Measurements from ENCODE around the gene LYPLA2. TPM values are rescaled to one million over a fixed set of nuclear protein-coding genes. Genes with fewer than 3 reads are reported as not detected.
"Not testable (repeated sequence)": the region's sequence is repeated elsewhere in the genome, so short reads cannot be mapped to it uniquely, and the experiment has no call there.

LYPLA2 gene
- polyA plus RNA-seq, 4 donors = 82.9 to 137 (median 99.1) TPM

DNA sequence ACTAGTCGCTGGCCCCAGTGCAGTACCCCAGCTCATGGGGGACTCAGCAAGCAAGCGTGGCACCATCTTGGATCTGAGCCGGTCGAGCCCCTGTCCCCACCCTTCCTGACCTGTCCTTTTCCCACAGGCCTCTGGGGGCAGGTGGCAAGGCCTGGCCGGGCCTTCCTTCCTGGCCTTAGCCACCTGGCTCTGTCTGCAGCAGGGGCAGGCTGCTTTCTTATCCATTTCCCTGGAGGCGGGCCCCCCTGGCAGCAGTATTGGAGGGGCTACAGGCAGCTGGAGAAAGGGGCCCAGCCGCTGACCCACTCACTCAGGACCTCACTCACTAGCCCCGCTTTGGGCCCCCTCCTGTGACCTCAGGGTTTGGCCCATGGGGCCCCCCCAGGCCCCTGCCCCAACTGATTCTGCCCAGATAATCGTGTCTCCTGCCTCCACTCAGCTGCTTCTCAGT, 3.8 kb downstream of the LYPLA2 start:
- not testable (repeated sequence) for FAIRE-seq; H3K4me3 ChIP-seq (ENCODE audit: low read depth in 1 of 3, low read length in 3 of 3); DNase-seq; H3K27me3 ChIP-seq (ENCODE audit: control insufficient read depth in 3 of 3, insufficient read depth in 3 of 3, low read length in 3 of 3); H3K9me3 ChIP-seq (ENCODE audit: control insufficient read depth in 2 of 2, insufficient read depth in 1 of 2, low read depth in 1 of 2, low read length in 1 of 2); H3K27ac ChIP-seq (ENCODE audit: low read depth in 1 of 3, low read length in 2 of 3)
- Histone ChIP-seq H3K4me1 (ENCODE audit: control insufficient read depth in 3 of 3, insufficient read depth in 2 of 3, low read depth in 1 of 3, low read length in 2 of 3) (peaks cover 4 to 57% (median 4%) of the 10 kb centered on the region in 3 donors), H3K36me3 (ENCODE audit: control insufficient read depth in 3 of 3, insufficient read depth in 2 of 3, low read depth in 1 of 3, low read length in 3 of 3) (peaks cover 8 to 73% (median 9%) of the 10 kb centered on the region in 3 donors)
- whole genome bisulfite sequencing, 3 donors = 72 to 82% (median 77%) methylated on average over 8 to 9 of the region's 9 CpGs

DNA sequence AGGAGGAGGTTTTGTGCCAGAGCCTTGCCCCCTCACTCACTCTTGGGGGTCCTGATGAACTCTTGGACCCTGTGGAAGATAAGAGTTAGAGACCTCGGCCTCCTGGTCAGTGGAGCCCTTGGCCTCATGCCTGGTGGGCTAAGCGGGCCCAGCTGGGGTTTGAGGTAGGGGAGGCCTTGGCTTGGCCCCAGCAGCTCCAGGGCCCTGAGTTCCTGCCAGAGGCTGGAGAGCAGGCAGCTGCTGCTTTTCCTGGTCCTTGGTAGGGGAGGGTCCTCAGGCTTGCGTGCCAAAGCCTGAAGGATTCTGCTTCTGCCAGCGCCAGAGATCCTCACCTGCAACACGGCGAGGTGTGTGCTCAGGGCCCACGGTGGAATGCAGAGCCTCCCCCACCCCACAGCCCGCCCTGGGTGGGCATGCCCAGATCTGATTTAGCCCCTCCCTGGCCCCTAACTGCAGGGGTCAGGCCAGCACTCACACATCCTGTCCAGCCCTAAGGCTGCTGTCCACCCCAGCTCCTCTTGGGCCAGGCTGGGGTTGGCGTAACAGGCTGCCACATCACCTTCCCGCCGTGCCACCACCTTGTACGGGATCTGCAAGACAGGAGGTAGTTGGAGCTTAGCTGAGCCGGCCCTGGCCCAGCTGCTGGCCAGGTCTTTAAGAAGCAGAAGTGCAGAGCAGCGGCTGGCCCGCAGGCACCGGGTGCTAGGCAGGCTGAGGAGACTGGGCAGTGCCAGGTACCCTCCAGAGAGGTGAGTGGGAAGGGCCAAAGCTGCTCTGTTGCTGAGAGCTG, 4.9 kb downstream of the LYPLA2 start:
- DNase-seq (no peak), FAIRE-seq (no peak)
- Histone ChIP-seq H3K9me3 (ENCODE audit: control insufficient read depth in 2 of 2, insufficient read depth in 1 of 2, low read depth in 1 of 2, low read length in 1 of 2) (no peaks in the 10 kb centered on the region), H3K27me3 (ENCODE audit: control insufficient read depth in 3 of 3, insufficient read depth in 3 of 3, low read length in 3 of 3) (no peaks in the 10 kb centered on the region), H3K36me3 (ENCODE audit: control insufficient read depth in 3 of 3, insufficient read depth in 2 of 3, low read depth in 1 of 3, low read length in 3 of 3) (peaks cover 8 to 73% (median 9%) of the 10 kb centered on the region in 3 donors), H3K4me3 (ENCODE audit: low read depth in 1 of 3, low read length in 3 of 3) (no peak overlapping the region), H3K4me1 (ENCODE audit: control insufficient read depth in 3 of 3, insufficient read depth in 2 of 3, low read depth in 1 of 3, low read length in 2 of 3) (peaks cover 0 to 52% (median 0%) of the 10 kb centered on the region in 3 donors), H3K27ac (ENCODE audit: low read depth in 1 of 3, low read length in 2 of 3) (no peak overlapping the region)
- 72 to 86% (median 81%) methylated on average over 16 of the region's 16 CpGs for WGBS, 3 donors

- DNase-seq (peak; percentile 34 to 51), FAIRE-seq (no peak)
- no peaks in the 10 kb centered on the region for H3K27me3 ChIP-seq (ENCODE audit: control insufficient read depth in 3 of 3, insufficient read depth in 3 of 3, low read length in 3 of 3)
- no peak overlapping the region for H3K4me3 ChIP-seq (ENCODE audit: low read depth in 1 of 3, low read length in 3 of 3)
- H3K4me1 ChIP-seq (ENCODE audit: control insufficient read depth in 3 of 3, insufficient read depth in 2 of 3, low read depth in 1 of 3, low read length in 2 of 3) = peaks cover 0 to 55% (median 0%) of the 10 kb centered on the region in 3 donors
- peak overlapping the region in 1 of 3 donors; percentile 9 for H3K27ac ChIP-seq (ENCODE audit: low read depth in 1 of 3, low read length in 2 of 3)
- peaks cover 8 to 73% (median 9%) of the 10 kb centered on the region in 3 donors for H3K36me3 ChIP-seq (ENCODE audit: control insufficient read depth in 3 of 3, insufficient read depth in 2 of 3, low read depth in 1 of 3, low read length in 3 of 3)
- H3K9me3 ChIP-seq (ENCODE audit: control insufficient read depth in 2 of 2, insufficient read depth in 1 of 2, low read depth in 1 of 2, low read length in 1 of 2) = no peaks in the 10 kb centered on the region
- WGBS, 3 donors = 39 to 60% (median 46%) methylated on average over 17 of the region's 17 CpGs
Measured at GRCh38 chr1:23796466-23797271, 5.7 kb downstream of the LYPLA2 start.

DNA sequence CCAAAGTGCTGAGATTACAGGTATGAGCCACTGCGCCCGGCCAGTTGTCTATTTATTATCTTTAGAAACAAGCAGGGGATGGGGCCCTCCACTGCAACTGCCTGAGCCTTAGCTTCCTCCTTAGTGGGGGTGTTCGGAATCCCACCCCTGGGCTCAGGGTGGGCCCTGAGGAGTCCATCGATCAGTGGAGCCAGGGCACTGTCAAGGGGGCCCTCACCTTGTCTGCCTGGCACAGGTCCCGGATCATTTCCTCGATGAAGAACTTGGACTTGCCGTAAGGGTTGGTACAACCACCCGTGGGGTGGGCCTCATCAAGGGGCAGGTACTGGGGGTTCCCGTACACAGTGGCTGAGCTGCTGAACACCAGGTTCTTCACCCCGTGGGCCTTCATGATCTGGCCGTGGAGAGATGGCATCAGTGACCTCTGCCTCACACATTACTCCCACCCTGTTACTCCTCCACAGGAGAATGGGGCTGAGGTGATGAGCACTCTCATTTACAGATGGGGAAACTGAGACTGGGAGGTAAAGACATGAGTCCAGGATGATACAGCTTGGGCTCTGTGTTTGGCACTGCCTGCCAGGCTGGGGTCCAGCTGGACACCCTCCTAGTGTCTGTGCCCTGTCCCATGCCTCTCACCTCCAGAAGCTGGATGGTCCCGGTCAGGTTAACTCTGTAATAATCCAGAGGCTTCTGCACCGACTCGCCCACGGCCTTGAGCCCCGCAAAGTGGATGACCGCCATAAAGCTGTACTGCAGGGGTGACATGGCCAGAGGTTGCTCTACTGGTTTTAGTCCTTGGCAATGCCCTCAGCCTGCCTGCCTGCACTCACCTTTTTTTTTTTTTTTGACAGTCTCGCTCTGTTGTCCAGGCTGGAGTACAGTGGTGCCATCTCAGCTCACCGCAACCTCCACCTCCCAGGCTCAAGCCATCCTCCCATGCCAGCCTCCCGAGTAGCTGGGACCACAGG, 6.8 kb downstream of the LYPLA2 start:
- Histone ChIP-seq H3K4me3 (ENCODE audit: low read depth in 1 of 3, low read length in 3 of 3) (peak overlapping the region in 1 of 3 donors; percentile 71), H3K9me3 (ENCODE audit: control insufficient read depth in 2 of 2, insufficient read depth in 1 of 2, low read depth in 1 of 2, low read length in 1 of 2) (no peaks in the 10 kb centered on the region), H3K36me3 (ENCODE audit: control insufficient read depth in 3 of 3, insufficient read depth in 2 of 3, low read depth in 1 of 3, low read length in 3 of 3) (peaks cover 8 to 77% (median 9%) of the 10 kb centered on the region in 3 donors), H3K4me1 (ENCODE audit: control insufficient read depth in 3 of 3, insufficient read depth in 2 of 3, low read depth in 1 of 3, low read length in 2 of 3) (peaks cover 0 to 54% (median 0%) of the 10 kb centered on the region in 3 donors), H3K27me3 (ENCODE audit: control insufficient read depth in 3 of 3, insufficient read depth in 3 of 3, low read length in 3 of 3) (no peaks in the 10 kb centered on the region), H3K27ac (ENCODE audit: low read depth in 1 of 3, low read length in 2 of 3) (peak overlapping the region in 2 of 3 donors; percentile 17 to 25)
- no peak for FAIRE-seq
- 72 to 86% (median 80%) methylated on average over 19 to 20 of the region's 20 CpGs for WGBS, 3 donors
- DNase-seq = no peak

DNA sequence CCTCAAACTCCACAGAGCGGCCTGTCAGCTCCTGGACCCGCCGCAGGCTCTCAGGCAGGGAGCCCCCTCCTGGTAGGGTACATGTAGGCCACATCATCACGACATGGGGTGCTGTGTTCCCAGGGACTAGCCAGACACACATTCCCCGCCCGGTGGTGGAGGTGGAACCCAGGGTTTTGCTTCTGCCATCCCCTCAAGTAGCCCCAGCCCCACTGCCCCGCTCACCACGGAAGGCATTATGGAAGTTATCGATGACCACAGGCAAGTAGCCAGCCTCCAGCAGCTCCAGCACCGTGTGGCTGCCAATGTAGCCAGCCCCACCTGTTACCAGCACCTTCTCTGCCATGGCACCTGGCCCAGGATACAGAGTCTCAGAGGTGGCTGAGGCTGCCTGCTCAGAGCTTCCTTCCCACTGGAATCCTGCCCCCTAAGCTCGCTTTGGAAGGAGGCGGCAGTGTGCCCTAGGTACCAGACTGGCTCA, 7.8 kb downstream of the LYPLA2 start:
- H3K27ac ChIP-seq (ENCODE audit: low read depth in 1 of 3, low read length in 2 of 3) = peak overlapping the region; percentile 71 to 100 (median 95)
- FAIRE-seq = no peak
- no peak for DNase-seq
- H3K9me3 ChIP-seq (ENCODE audit: control insufficient read depth in 2 of 2, insufficient read depth in 1 of 2, low read depth in 1 of 2, low read length in 1 of 2) = no peaks in the 10 kb centered on the region
- H3K4me1 ChIP-seq (ENCODE audit: control insufficient read depth in 3 of 3, insufficient read depth in 2 of 3, low read depth in 1 of 3, low read length in 2 of 3) = peaks cover 0 to 44% (median 0%) of the 10 kb centered on the region in 3 donors
- WGBS, 3 donors = 70 to 83% (median 75%) methylated on average over 12 of the region's 12 CpGs
- H3K4me3 ChIP-seq (ENCODE audit: low read depth in 1 of 3, low read length in 3 of 3) = peak overlapping the region in 2 of 3 donors; percentile 45 to 71
- no peaks in the 10 kb centered on the region for H3K27me3 ChIP-seq (ENCODE audit: control insufficient read depth in 3 of 3, insufficient read depth in 3 of 3, low read length in 3 of 3)
- peaks cover 5 to 76% (median 9%) of the 10 kb centered on the region in 3 donors for H3K36me3 ChIP-seq (ENCODE audit: control insufficient read depth in 3 of 3, insufficient read depth in 2 of 3, low read depth in 1 of 3, low read length in 3 of 3)

- WGBS, 3 donors = 43 to 61% (median 51%) methylated on average over 7 of the region's 7 CpGs
- peaks cover 0 to 41% (median 0%) of the 10 kb centered on the region in 3 donors for H3K4me1 ChIP-seq (ENCODE audit: control insufficient read depth in 3 of 3, insufficient read depth in 2 of 3, low read depth in 1 of 3, low read length in 2 of 3)
- peak overlapping the region in 2 of 3 donors; percentile 45 to 71 for H3K4me3 ChIP-seq (ENCODE audit: low read depth in 1 of 3, low read length in 3 of 3)
- H3K36me3 ChIP-seq (ENCODE audit: control insufficient read depth in 3 of 3, insufficient read depth in 2 of 3, low read depth in 1 of 3, low read length in 3 of 3) = peaks cover 3 to 76% (median 9%) of the 10 kb centered on the region in 3 donors
- H3K27me3 ChIP-seq (ENCODE audit: control insufficient read depth in 3 of 3, insufficient read depth in 3 of 3, low read length in 3 of 3) = no peaks in the 10 kb centered on the region
- no peaks in the 10 kb centered on the region for H3K9me3 ChIP-seq (ENCODE audit: control insufficient read depth in 2 of 2, insufficient read depth in 1 of 2, low read depth in 1 of 2, low read length in 1 of 2)
- no peak for FAIRE-seq
- peak overlapping the region; percentile 71 to 100 (median 95) for H3K27ac ChIP-seq (ENCODE audit: low read depth in 1 of 3, low read length in 2 of 3)
- no peak for DNase-seq
Measured at GRCh38 chr1:23799255-23799569, 8.3 kb downstream of the LYPLA2 start.

DNA sequence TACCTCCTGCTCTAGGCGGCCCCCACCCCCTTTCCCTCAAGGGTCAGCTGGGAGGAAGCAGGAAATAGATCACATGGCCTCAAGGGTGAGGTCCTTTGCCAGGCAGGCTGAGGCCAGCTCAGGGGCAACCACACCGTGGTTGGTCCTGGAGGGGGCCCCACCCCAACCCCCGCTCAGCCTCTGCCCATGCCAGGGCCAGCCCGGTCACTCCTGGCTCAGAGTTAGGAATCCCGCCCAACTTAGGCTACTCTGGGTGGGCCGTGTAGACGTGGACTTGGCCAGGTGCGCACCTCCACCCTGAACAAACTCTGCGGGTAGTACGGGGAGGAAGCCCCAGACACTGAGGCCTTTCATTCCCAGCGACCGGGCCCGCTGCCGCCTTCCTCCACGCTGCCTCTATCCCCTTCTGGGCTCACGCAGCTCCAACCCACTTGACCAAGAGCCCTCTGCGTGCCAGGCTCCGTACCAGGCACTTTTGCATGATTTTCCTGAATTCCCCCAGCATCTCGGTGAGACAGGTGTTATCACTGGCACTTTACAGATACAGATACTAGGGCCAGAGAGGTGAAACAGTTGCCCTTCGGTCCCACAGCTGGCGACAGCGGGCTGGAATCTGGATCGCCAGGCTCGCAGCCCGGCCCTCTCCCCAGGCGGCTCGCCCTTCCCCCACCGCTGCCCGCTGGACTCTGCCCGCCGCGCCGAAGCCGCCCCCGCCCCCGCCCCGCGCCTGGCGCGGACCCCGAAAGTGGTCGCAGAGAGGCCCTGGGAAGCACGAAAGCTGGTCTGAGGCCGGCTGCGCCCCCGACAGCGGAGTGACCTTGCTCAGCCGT, 8.8 kb downstream of the LYPLA2 start:
- Histone ChIP-seq H3K4me1 (ENCODE audit: control insufficient read depth in 3 of 3, insufficient read depth in 2 of 3, low read depth in 1 of 3, low read length in 2 of 3) (peaks cover 0 to 35% (median 0%) of the 10 kb centered on the region in 3 donors), H3K27me3 (ENCODE audit: control insufficient read depth in 3 of 3, insufficient read depth in 3 of 3, low read length in 3 of 3) (no peaks in the 10 kb centered on the region), H3K4me3 (ENCODE audit: low read depth in 1 of 3, low read length in 3 of 3) (peak overlapping the region; percentile 70 to 72 (median 71)), H3K27ac (ENCODE audit: low read depth in 1 of 3, low read length in 2 of 3) (peak overlapping the region; percentile 95 to 100 (median 99)), H3K9me3 (ENCODE audit: control insufficient read depth in 2 of 2, insufficient read depth in 1 of 2, low read depth in 1 of 2, low read length in 1 of 2) (no peaks in the 10 kb centered on the region), H3K36me3 (ENCODE audit: control insufficient read depth in 3 of 3, insufficient read depth in 2 of 3, low read depth in 1 of 3, low read length in 3 of 3) (peaks cover 0 to 74% (median 9%) of the 10 kb centered on the region in 3 donors)
- FAIRE-seq = no peak
- 0 to 2% (median 2%) methylated on average over 46 to 48 of the region's 48 CpGs for WGBS, 3 donors
- peak; percentile 93 to 95 for DNase-seq
